Endothelial cell of umbilical vein (primary cell): Measurements from ENCODE around the gene PCBD2. TPM values are rescaled to one million over a fixed set of nuclear protein-coding genes. Genes with fewer than 3 reads are reported as not detected.

ENCODE experiments used
- BruUV-seq: library from RNA; stranded (reverse); fragments of 400-500 nt; replicated peaks from 2 replicates; lab custom pipeline; 2021; lab: Mats Ljungman, UMichigan
- CTCF ChIA-PET: fragments of 300-600, 350-600 bp; sonication (Branson Sonifier 250); formaldehyde crosslinking; loops from one replicate; lab custom pipeline; 2021; ENCODE audit warnings: antibody characterized with exemption, inconsistent platforms; lab: Charles Lee
- POLR2A ChIA-PET: fragments of 300-600, 350-600 bp; sonication (Branson Sonifier 250); formaldehyde crosslinking; loops from one replicate; lab custom pipeline; 2021; ENCODE audit warnings: antibody characterized with exemption, inconsistent platforms; lab: Charles Lee
- DNase-seq: peaks from one replicate; pipeline ENCODE4 v3.0.0-alpha.2; 2011; ENCODE audit warnings: low read depth, low spot score
- FAIRE-seq: peaks from 2 replicates; lab custom pipeline; 2011; peaks lifted over from hg19 to GRCh38; lab: Jason Lieb, UNC
- H2AFZ ChIP-seq: 2 replicates; pipeline ENCODE4 v1.6.0; 2012; ENCODE audit warnings: low read depth, low read length, control low read depth, inconsistent platforms
- H3K27ac ChIP-seq: 2 replicates; pipeline ENCODE4 v1.5.1; 2011; ENCODE audit warnings: low read depth, mild to moderate bottlenecking, control low read depth, low read length, moderate library complexity; ENCODE audit not compliant: insufficient read depth
- H3K27me3 ChIP-seq, 2 experiments: 2 replicates each; pipeline versions ENCODE4 v1.6.0 to v1.6.1; 2011; ENCODE audit warnings: low read length in 2 of 2, mixed read lengths in 1 of 2; ENCODE audit not compliant: control insufficient read depth in 2 of 2, insufficient read depth in 2 of 2
- H3K36me3 ChIP-seq, 2 experiments: 2 replicates in 1 of 2; 3 replicates in 1 of 2; pipeline ENCODE4 v1.5.1; 2011; ENCODE audit warnings: low read length in 2 of 2, mild to moderate bottlenecking in 1 of 2, moderate library complexity in 1 of 2; ENCODE audit not compliant: control insufficient read depth in 2 of 2, insufficient read depth in 2 of 2; ENCODE audit errors: extremely low read depth in 1 of 2
- H3K4me1 ChIP-seq: 3 replicates; pipeline ENCODE4 v1.5.1; 2011; ENCODE audit warnings: mild to moderate bottlenecking, low read length; ENCODE audit not compliant: control insufficient read depth, insufficient read depth; ENCODE audit errors: extremely low read depth
- H3K4me2 ChIP-seq: 2 replicates; pipeline ENCODE4 v1.6.1; 2011; ENCODE audit warnings: low read length, control low read depth, mixed read lengths; ENCODE audit not compliant: insufficient read depth
- H3K4me3 ChIP-seq, 3 experiments: fragments of 200-600 bp in 1 of 3; sonication (generic), shearing (Covaris generic) in 1 of 3; replicated peaks in 1 of 3; 2 replicates each; pipeline ENCODE4 v1.5.1; 2011 to 2016; ENCODE audit warnings: control low read depth in 3 of 3, low read length in 3 of 3, mild to moderate bottlenecking in 2 of 3, inconsistent platforms in 1 of 3, low read depth in 1 of 3, moderate library complexity in 1 of 3; ENCODE audit not compliant: insufficient read depth in 1 of 3
- H3K79me2 ChIP-seq: 2 replicates; pipeline ENCODE4 v1.6.0; 2012; ENCODE audit warnings: low read length, inconsistent platforms; ENCODE audit not compliant: control insufficient read depth, insufficient read depth
- H3K9ac ChIP-seq: replicated peaks from 2 replicates; pipeline ENCODE3; 2011; ENCODE audit warnings: low read length, control low read depth; ENCODE audit not compliant: insufficient read depth; ENCODE audit errors: extremely low read depth
- H3K9me1 ChIP-seq: replicated peaks from 3 replicates; pipeline ENCODE4 v1.6.0; 2011; ENCODE audit warnings: mild to moderate bottlenecking, low read length; ENCODE audit not compliant: control insufficient read depth, insufficient read depth; ENCODE audit errors: extremely low read depth
- H3K9me3 ChIP-seq: replicated peaks from 2 replicates; pipeline ENCODE4 v1.5.1; 2012; ENCODE audit warnings: low read length, inconsistent platforms; ENCODE audit not compliant: control insufficient read depth, insufficient read depth
- H4K20me1 ChIP-seq: replicated peaks from 2 replicates; pipeline ENCODE3; 2011; ENCODE audit warnings: mild to moderate bottlenecking, low read length; ENCODE audit not compliant: control insufficient read depth, insufficient read depth; ENCODE audit errors: extremely low read depth
- EZH2 ChIP-seq: IDR thresholded peaks from 2 replicates; pipeline ENCODE4 v1.6.1; 2012; ENCODE audit warnings: borderline replicate concordance, low read depth, mild to moderate bottlenecking, moderate library complexity, low read length, inconsistent platforms; ENCODE audit not compliant: severe bottlenecking
- FOS ChIP-seq: IDR thresholded peaks from 2 replicates; pipeline ENCODE4 v1.6.1; 2011; ENCODE audit warnings: mild to moderate bottlenecking, low read length, moderate library complexity, borderline replicate concordance; ENCODE audit not compliant: insufficient read depth
- GATA2 ChIP-seq: IDR thresholded peaks from 2 replicates; pipeline ENCODE4 v1.7.0; 2011; ENCODE audit warnings: low read depth, mild to moderate bottlenecking, moderate library complexity, mixed read lengths, low read length; ENCODE audit not compliant: insufficient read length, insufficient read depth
- JUN ChIP-seq: IDR thresholded peaks from 2 replicates; pipeline ENCODE4 v1.6.1; 2011; ENCODE audit warnings: borderline replicate concordance, low read depth; ENCODE audit not compliant: insufficient read length, insufficient read depth
- MAX ChIP-seq: IDR thresholded peaks from 2 replicates; pipeline ENCODE4 v1.6.1; 2011; ENCODE audit not compliant: insufficient read depth, insufficient read length
- MYC ChIP-seq: IDR thresholded peaks from one replicate; pipeline ENCODE4 v1.6.1; 2011; ENCODE audit warnings: mild to moderate bottlenecking, low read depth, low read length
- POLR2A ChIP-seq: IDR thresholded peaks from 2 replicates; pipeline ENCODE4 v1.6.1; 2012; ENCODE audit warnings: low read depth, mild to moderate bottlenecking, control low read depth, low read length
- POLR2AphosphoS5 ChIP-seq: IDR thresholded peaks from 2 replicates; pipeline ENCODE4 v1.6.1; 2012; ENCODE audit warnings: low read depth, mild to moderate bottlenecking, control low read depth, low read length, moderate library complexity; ENCODE audit not compliant: insufficient read depth
- dilution Hi-C: fragments of 300-500 bp; cut with MboI; formaldehyde crosslinking; loops from one replicate; pipeline ENCODE4 v1.15.0; 2019; ENCODE audit warnings: low sequenced_read_pairs; ENCODE audit not compliant: extremely low pct_ligation_motif_present
- intact Hi-C: fragments of 100-400 bp; cut with micrococcal nuclease; formaldehyde crosslinking; loops from one replicate; pipeline ENCODE4 v1.10.0; 2022
- polyA plus RNA-seq, 4 experiments: library from polyadenylated mRNA; depleted of rRNA in 3 of 4; stranded (reverse) in 3 of 4; unstranded in 1 of 4; fragments of >200 nt; gene quantifications; 2 replicates each; pipeline versions ENCODE4 v1.2.1 to v1.2.3, GENCODE V29; 2011 to 2012; ENCODE audit warnings: missing spikeins in 1 of 4
- total RNA-seq: library from RNA; stranded (reverse); gene quantifications from 2 replicates; pipeline ENCODE4 v1.2.3, GENCODE V29; 2021
- TF ChIP-seq, protein P1 (sequence below), 2 donors: IDR thresholded peaks; 1 replicate in 1 of 2; 2 replicates in 1 of 2; pipeline ENCODE4 v1.5.1; 2011; ENCODE audit warnings: low read length in 2 of 2, mild to moderate bottlenecking in 2 of 2, moderate library complexity in 2 of 2, control low read depth in 1 of 2, inconsistent platforms in 1 of 2, low read depth in 1 of 2; ENCODE audit not compliant: insufficient read depth in 1 of 2; ENCODE audit errors: extremely low read depth in 1 of 2

The PCBD2 gene
- total and polyA plus RNA-seq, 2 donors (not counting 3 experiments of a cell fraction or from before 2014, with no cell fraction given) = 4.0 to 10.7 TPM

DNA sequence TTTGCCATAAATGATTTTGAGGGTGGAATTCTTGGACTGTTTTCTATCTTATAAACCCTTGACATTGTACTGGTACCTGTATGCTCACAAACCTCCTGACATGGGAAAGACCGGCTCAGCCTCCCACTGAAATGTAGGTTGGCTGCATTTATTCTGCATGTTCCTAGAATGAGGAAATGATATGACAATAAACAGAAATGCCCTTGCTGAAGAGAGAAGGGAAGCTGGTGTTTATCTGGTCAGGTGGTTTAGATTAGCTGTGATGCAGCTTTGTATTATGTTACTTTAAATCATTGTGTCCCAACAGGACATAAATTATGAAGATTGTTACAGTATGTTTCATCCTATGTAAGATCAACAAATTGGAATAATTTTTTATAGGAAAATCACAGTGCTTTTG is 39.7 kb downstream of the PCBD2 start:
- H4K20me1 ChIP-seq = no peaks in the 10 kb centered on the region
- no peak for TF ChIP-seq FOS
- no peak for TF ChIP-seq MYC
- TF ChIP-seq JUN = no peak
- no peak for TF ChIP-seq POLR2A
- TF ChIP-seq POLR2AphosphoS5 = no peak
- no peak for TF ChIP-seq EZH2
- no peak for TF ChIP-seq GATA2
- TF ChIP-seq, protein P1, sequence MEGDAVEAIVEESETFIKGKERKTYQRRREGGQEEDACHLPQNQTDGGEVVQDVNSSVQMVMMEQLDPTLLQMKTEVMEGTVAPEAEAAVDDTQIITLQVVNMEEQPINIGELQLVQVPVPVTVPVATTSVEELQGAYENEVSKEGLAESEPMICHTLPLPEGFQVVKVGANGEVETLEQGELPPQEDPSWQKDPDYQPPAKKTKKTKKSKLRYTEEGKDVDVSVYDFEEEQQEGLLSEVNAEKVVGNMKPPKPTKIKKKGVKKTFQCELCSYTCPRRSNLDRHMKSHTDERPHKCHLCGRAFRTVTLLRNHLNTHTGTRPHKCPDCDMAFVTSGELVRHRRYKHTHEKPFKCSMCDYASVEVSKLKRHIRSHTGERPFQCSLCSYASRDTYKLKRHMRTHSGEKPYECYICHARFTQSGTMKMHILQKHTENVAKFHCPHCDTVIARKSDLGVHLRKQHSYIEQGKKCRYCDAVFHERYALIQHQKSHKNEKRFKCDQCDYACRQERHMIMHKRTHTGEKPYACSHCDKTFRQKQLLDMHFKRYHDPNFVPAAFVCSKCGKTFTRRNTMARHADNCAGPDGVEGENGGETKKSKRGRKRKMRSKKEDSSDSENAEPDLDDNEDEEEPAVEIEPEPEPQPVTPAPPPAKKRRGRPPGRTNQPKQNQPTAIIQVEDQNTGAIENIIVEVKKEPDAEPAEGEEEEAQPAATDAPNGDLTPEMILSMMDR (IDR thresholded peaks at IDR 0.05; ENCODE audit: extremely low read depth in 1 of 2, insufficient read depth in 1 of 2, low read depth in 1 of 2, low read length in 2 of 2) = no peak
- no peak for TF ChIP-seq MAX
- intact Hi-C loops (no loop called here), dilution Hi-C loops (no loop called here)
- no peaks in the 10 kb centered on the region for H3K9me1 ChIP-seq
- H3K4me1 ChIP-seq = peaks cover 5% of the 10 kb centered on the region
- no peak overlapping the region for H3K27ac ChIP-seq
- no peak overlapping the region for H3K4me2 ChIP-seq
- POLR2A ChIA-PET = no interaction called here
- no peak overlapping the region for H2AFZ ChIP-seq
- no peak overlapping the region for H3K9ac ChIP-seq
- H3K9me3 ChIP-seq = no peaks in the 10 kb centered on the region
- FAIRE-seq = no peak
- no peaks in the 10 kb centered on the region for H3K36me3 ChIP-seq
- CTCF ChIA-PET = no interaction called here
- H3K79me2 ChIP-seq = no peaks in the 10 kb centered on the region
- H3K27me3 ChIP-seq = no peaks in the 10 kb centered on the region
- DNase-seq = no peak
- H3K4me3 ChIP-seq = no peak overlapping the region
- no TSS peak for BruUV-seq
